KMS-11 (cell line): ENCODE data around the gene REPS1.
A peak's percentile ranks its signal among the peaks of the same experiment; 100 is the strongest.

Experiments used
- H2AFZ ChIP-seq: fragments of 200-600 bp; sonication (generic); 2 replicates; pipeline ENCODE4 v1.6.1; 2016; ENCODE audit warnings: antibody characterized with exemption, mixed run types, low read depth
- H3K27ac ChIP-seq: fragments of 200-600 bp; sonication (generic); 2 replicates; pipeline ENCODE4 v1.6.1; 2016; ENCODE audit warnings: mild to moderate bottlenecking, mixed run types
- H3K27me3 ChIP-seq: fragments of 200-600 bp; sonication (generic); 2 replicates; pipeline ENCODE4 v1.6.1; 2017; ENCODE audit warnings: mild to moderate bottlenecking, low read depth, mixed run types, moderate library complexity; ENCODE audit not compliant: insufficient read depth
- H3K36me3 ChIP-seq: fragments of 200-600 bp; sonication (generic); 2 replicates; pipeline ENCODE4 v1.6.1; 2017; ENCODE audit warnings: mild to moderate bottlenecking, mixed run types; ENCODE audit not compliant: insufficient read depth
- H3K4me1 ChIP-seq: fragments of 200-600 bp; sonication (generic); 2 replicates; pipeline ENCODE4 v1.6.1; 2016; ENCODE audit warnings: mild to moderate bottlenecking, low read depth, mixed run types; ENCODE audit not compliant: poor library complexity, severe bottlenecking
- H3K4me2 ChIP-seq: fragments of 200-600 bp; sonication (generic); 2 replicates; pipeline ENCODE4 v1.7.0; 2016; ENCODE audit warnings: mild to moderate bottlenecking, mixed run types
- H3K4me3 ChIP-seq: fragments of 200-600 bp; sonication (generic); IDR thresholded peaks from 2 replicates; pipeline ENCODE4 v1.6.1; 2017; ENCODE audit warnings: low read depth, low read length, mixed read lengths; ENCODE audit not compliant: insufficient read depth
- H3K79me2 ChIP-seq: fragments of 200-600 bp; sonication (generic); 2 replicates; pipeline ENCODE4 v1.6.1; 2016; ENCODE audit warnings: low read depth, mixed run types; ENCODE audit not compliant: insufficient read depth
- H3K9ac ChIP-seq: fragments of 200-600 bp; sonication (generic); 2 replicates; pipeline ENCODE4 v1.6.1; 2016; ENCODE audit warnings: mild to moderate bottlenecking, mixed run types
- H4K20me1 ChIP-seq: fragments of 200-600 bp; sonication (generic); 2 replicates; pipeline ENCODE4 v1.6.1; 2016; ENCODE audit warnings: mild to moderate bottlenecking, mixed run types; ENCODE audit not compliant: insufficient read depth
- CTCF ChIP-seq: fragments of 200-600 bp; sonication (generic); conservative IDR thresholded peaks from 2 replicates; pipeline ENCODE4 v1.6.1; 2017; ENCODE audit warnings: low read depth, mild to moderate bottlenecking, antibody characterized with exemption, low read length, moderate library complexity, mixed read lengths

The REPS1 gene

GRCh38 chr6:138989098-138989983 is 1.3 kb upstream of the REPS1 start:
- Histone ChIP-seq H3K4me2 (peak overlapping the region; percentile 76; the same call in 1 of the 2 replicates), H3K27ac (no peak overlapping the region), H3K27me3 (no peaks in the 10 kb centered on the region), H3K79me2 (peaks cover 32% of the 10 kb centered on the region), H3K4me1 (peaks cover 33% of the 10 kb centered on the region), H3K4me3 (no peak overlapping the region), H3K9ac (no peak overlapping the region), H4K20me1 (no peaks in the 10 kb centered on the region), H2AFZ (peak overlapping the region; percentile 72; the same call in 1 of the 2 replicates), H3K36me3 (no peaks in the 10 kb centered on the region)
- TF ChIP-seq CTCF: no peak

GRCh38 chr6:138988469-138988834 is 399 bp upstream of the REPS1 start:
- peaks cover 41% of the 10 kb centered on the region for H3K79me2 ChIP-seq
- TF ChIP-seq CTCF: 0 out of 2 replicates have a peak, but pooled peaks have one; percentile 22
- peak overlapping the region; percentile 76 for H3K4me2 ChIP-seq
- peak overlapping the region; percentile 97; the same call in 1 of the 2 replicates for H3K9ac ChIP-seq
- no peaks in the 10 kb centered on the region for H4K20me1 ChIP-seq
- H2AFZ ChIP-seq: peak overlapping the region; percentile 72
- no peak overlapping the region for H3K4me3 ChIP-seq
- peak overlapping the region; percentile 5; the same call in 1 of the 2 replicates for H3K27ac ChIP-seq
- no peaks in the 10 kb centered on the region for H3K27me3 ChIP-seq
- H3K4me1 ChIP-seq: peaks cover 33% of the 10 kb centered on the region
- H3K36me3 ChIP-seq: no peaks in the 10 kb centered on the region

GRCh38 chr6:138987080-138987642 is 892 bp downstream of the REPS1 start:
- Histone ChIP-seq H3K4me2 (peak overlapping the region; percentile 96), H3K4me1 (peaks cover 36% of the 10 kb centered on the region), H3K27me3 (no peaks in the 10 kb centered on the region), H3K9ac (peak overlapping the region; percentile 97), H3K4me3 (no peak overlapping the region), H3K27ac (peak overlapping the region; percentile 84; the same call in 1 of the 2 replicates), H3K36me3 (no peaks in the 10 kb centered on the region), H3K79me2 (peaks cover 53% of the 10 kb centered on the region), H2AFZ (peak overlapping the region; percentile 72), H4K20me1 (0 out of 2 replicates have a peak, but pooled peaks cover 2% of the 10 kb centered on the region)
- no peak for TF ChIP-seq CTCF

DNA sequence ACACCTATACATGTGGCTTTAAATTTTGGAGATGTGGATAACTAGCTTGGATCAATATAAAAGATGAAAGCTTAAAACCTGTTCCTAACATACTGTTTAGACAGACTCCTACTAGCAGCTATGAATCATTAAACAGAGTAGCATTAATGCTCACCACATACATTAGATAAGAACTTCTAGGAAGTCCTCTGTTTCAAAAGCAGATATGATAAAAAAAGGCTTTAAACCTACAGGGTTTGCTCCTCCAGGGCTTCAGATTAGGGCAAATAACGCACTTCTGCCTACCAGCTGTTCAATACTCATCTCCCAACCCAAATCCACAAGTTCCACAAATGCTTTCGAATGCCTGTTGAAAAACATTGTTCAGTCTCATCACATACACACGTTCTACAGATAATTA is 1.5 kb downstream of the REPS1 start:
- no peak overlapping the region; the same call in 1 of the 2 replicates for H2AFZ ChIP-seq
- peaks cover 41% of the 10 kb centered on the region for H3K4me1 ChIP-seq
- peak overlapping the region; percentile 96 for H3K4me2 ChIP-seq
- no peak for TF ChIP-seq CTCF
- no peak overlapping the region for H3K4me3 ChIP-seq
- no peaks in the 10 kb centered on the region for H3K36me3 ChIP-seq
- H3K79me2 ChIP-seq: peaks cover 58% of the 10 kb centered on the region
- peak overlapping the region; percentile 97; the same call in 1 of the 2 replicates for H3K9ac ChIP-seq
- H3K27ac ChIP-seq: 0 out of 2 replicates have a peak overlapping the region, but pooled peaks have one; percentile 84
- H3K27me3 ChIP-seq: no peaks in the 10 kb centered on the region
- peaks cover 4% of the 10 kb centered on the region; the same call in 1 of the 2 replicates for H4K20me1 ChIP-seq
